ENCODE results near the gene DIPK1A. TPM values are rescaled to one million over a fixed set of nuclear protein-coding genes. Genes with fewer than 3 reads are reported as not detected.

The DIPK1A gene
- total RNA-seq, 1 experiment from 2014 or later: 3.8 TPM

DNA sequence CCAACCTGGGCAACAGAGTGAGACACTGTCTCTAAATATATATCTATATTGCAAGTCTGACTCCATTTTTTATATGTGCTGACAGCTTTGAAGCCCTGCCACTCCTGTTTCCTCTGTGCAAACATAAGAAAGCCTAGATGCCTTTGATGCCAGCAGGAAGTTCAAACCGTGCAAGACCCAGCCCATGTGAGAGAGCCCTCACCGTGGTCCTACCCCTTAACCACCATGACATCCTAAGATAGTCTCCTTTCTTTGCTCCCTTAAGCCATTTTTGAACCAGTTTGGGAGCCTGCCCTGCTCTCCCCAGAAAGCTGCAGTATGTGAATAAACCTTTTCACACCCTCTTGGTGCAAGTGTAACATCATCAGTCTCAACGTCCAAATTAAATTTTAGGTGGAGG, 3.7 kb upstream of the DIPK1A start:
- no peak for DNase-seq
- Histone ChIP-seq H3K14ac (ENCODE audit: insufficient read depth, low read length) (no peak overlapping the region), H3K79me1 (ENCODE audit: insufficient read depth, low read depth, low read length, poor library complexity, severe bottlenecking) (no peaks in the 10 kb centered on the region), H3T11ph (ENCODE audit: low read length) (no peak overlapping the region), H2AFZ (ENCODE audit: low read length) (no peak overlapping the region), H3K56ac (ENCODE audit: insufficient read length, low read depth, low read length) (no peak overlapping the region), H3K23me2 (ENCODE audit: insufficient read length, low read depth, low read length, poor library complexity, severe bottlenecking) (peaks cover 15% of the 10 kb centered on the region), H3K4me1 (ENCODE audit: insufficient read depth, low read length) (peaks cover 2% of the 10 kb centered on the region; the same call in 1 of the 2 replicates), H3K4me2 (ENCODE audit: insufficient read depth, insufficient read length, low read length) (no peak overlapping the region), H3K27me3 (ENCODE audit: insufficient read depth, low read length) (no peaks in the 10 kb centered on the region), H3K9me3 (ENCODE audit: control insufficient read depth, low read depth, low read length) (no peaks in the 10 kb centered on the region), H2BK5ac (ENCODE audit: insufficient read length, low read length) (no peak overlapping the region), H4K5ac (ENCODE audit: insufficient read length, low read depth, low read length) (no peak overlapping the region), H3K4ac (ENCODE audit: low read depth, low read length) (no peak overlapping the region), H2BK15ac (ENCODE audit: low read depth, low read length) (no peak overlapping the region), H2BK120ac (ENCODE audit: low read depth, low read length, poor library complexity, severe bottlenecking) (no peak overlapping the region), H3K27ac (ENCODE audit: insufficient read length, low read depth, low read length) (no peak overlapping the region), H4K91ac (ENCODE audit: insufficient read length, low read depth, low read length) (no peak overlapping the region), H3K79me2 (ENCODE audit: insufficient read depth, low read length) (no peaks in the 10 kb centered on the region), H4K20me1 (ENCODE audit: control insufficient read depth, insufficient read depth, insufficient read length) (no peaks in the 10 kb centered on the region), H2BK12ac (ENCODE audit: insufficient read length, low read depth, low read length) (no peak overlapping the region), H2BK20ac (ENCODE audit: low read depth, low read length, poor library complexity, severe bottlenecking) (no peak overlapping the region), H3K23ac (ENCODE audit: insufficient read length, low read depth, low read length) (no peak overlapping the region), H3K9ac (ENCODE audit: extremely low read depth, insufficient read length, low read length) (no peak overlapping the region), H2AK5ac (ENCODE audit: insufficient read length, low read length) (no peak overlapping the region), H4K8ac (replicated peaks; ENCODE audit: insufficient read length, low read depth, low read length) (no peak overlapping the region), H3K18ac (ENCODE audit: insufficient read length, low read depth, low read length) (no peak overlapping the region)
- TF ChIP-seq, protein P1, sequence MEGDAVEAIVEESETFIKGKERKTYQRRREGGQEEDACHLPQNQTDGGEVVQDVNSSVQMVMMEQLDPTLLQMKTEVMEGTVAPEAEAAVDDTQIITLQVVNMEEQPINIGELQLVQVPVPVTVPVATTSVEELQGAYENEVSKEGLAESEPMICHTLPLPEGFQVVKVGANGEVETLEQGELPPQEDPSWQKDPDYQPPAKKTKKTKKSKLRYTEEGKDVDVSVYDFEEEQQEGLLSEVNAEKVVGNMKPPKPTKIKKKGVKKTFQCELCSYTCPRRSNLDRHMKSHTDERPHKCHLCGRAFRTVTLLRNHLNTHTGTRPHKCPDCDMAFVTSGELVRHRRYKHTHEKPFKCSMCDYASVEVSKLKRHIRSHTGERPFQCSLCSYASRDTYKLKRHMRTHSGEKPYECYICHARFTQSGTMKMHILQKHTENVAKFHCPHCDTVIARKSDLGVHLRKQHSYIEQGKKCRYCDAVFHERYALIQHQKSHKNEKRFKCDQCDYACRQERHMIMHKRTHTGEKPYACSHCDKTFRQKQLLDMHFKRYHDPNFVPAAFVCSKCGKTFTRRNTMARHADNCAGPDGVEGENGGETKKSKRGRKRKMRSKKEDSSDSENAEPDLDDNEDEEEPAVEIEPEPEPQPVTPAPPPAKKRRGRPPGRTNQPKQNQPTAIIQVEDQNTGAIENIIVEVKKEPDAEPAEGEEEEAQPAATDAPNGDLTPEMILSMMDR (conservative IDR thresholded peaks at IDR 0.05): no peak
- peaks cover 10 to 13% of the 10 kb centered on the region in 2 experiments for H3K4me1 Mint-ChIP-seq
- no peak overlapping the region for H3K4me3 Mint-ChIP-seq
- no peak overlapping the region for H3K27ac Mint-ChIP-seq
- H3K9me3 Mint-ChIP-seq: no peaks in the 10 kb centered on the region
- no CpG with 5 or more reads among the region's 3 CpGs for WGBS (ENCODE audit: extremely low coverage, insufficient read length, low lambda C conversion rate)
- no peaks in the 10 kb centered on the region; a peak in 1 of 7 replicates for H3K36me3 Mint-ChIP-seq (ENCODE audit: insufficient read depth in 1 of 3, low read depth in 3 of 3)
- H3K27me3 Mint-ChIP-seq (ENCODE audit: low read depth): peaks cover 13% of the 10 kb centered on the region

Data from H9 (cell line).